Stimulated activated CD4-positive, alpha-beta T cell treated with anti-CD3 and anti-CD28 coated beads, Interleukin-15, amount 100 ng/mL, for 1 hour (primary cell): Measurements from ENCODE around the gene TOMM20L.

Experiments used
- DNase-seq, 2 donors: peaks; one replicate each; pipeline ENCODE4 v3.0.0-alpha.2; 2020; ENCODE audit warnings: low read depth in 1 of 2, low spot score in 1 of 2

Gene TOMM20L

GRCh38 chr14:58426670-58427280 lies 31.0 kb downstream of the TOMM20L start:
- DNase-seq, result peak; percentile 9 to 35

- peak; percentile 88 to 89 for DNase-seq
Measured at GRCh38 chr14:58427281-58428117, 31.8 kb downstream of the TOMM20L start, which contains the start of the genes KIAA0586 and TIMM9. Gene KIAA0586 (plus strand): TSS chr14:58427719. CDS start chr14:58428265, 546 bp downstream. Gene TIMM9 (minus strand): TSS chr14:58427531. CDS start chr14:58411945, 15,586 bp downstream.

DNA sequence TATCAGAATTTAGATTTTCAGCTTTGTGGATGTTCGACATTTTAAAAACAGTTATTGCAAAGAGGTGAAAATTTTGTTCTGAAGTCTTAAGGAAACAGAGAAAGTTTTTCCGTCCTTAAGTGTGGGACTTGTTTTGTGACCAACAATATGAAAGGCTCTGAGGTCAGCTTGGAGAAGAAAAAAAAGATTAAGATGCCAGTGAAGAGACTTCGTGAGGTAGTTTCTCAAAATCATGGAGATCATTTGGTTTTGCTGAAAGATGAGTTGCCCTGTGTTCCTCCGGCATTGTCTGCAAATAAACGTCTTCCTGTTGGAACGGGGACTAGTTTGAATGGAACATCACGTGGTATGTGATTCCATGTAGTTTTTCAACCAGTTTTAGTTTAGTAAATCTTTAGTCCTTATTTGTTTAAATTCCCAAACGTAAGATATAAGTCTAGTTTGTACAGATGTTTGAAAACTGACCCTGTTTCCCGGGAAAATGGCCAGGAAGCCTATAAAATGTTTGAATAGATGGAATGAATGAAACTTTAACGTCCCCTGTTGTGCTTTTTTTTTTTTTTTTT lies 32.5 kb downstream of the TOMM20L start:
- no peak for DNase-seq

GRCh38 chr14:58430156-58430555 lies 34.4 kb downstream of the TOMM20L start:
- DNase-seq, result no peak

- DNase-seq, result no peak
Measured at GRCh38 chr14:58439476-58439875, 43.7 kb downstream of the TOMM20L start.

DNA sequence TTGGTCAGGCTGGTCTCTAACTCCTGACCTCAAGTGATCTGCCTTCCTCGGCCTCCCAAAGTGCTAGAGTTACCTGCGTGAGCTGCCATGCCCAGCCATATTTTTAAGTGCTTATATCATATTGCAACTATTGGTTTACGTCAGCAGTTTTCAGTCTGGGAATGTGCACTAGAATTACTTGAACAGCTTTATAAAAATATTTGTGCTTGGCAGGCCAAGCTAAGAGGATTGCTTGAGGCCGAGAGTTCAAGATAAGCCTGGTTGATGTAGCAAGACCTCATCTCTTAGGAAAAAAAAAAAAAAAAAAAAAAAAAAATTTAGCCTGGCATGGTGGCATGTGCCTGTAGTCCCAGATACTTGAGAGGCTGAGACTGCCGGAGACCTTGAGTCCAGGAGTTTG lies 48.9 kb downstream of the TOMM20L start:
- DNase-seq, result no peak

DNA sequence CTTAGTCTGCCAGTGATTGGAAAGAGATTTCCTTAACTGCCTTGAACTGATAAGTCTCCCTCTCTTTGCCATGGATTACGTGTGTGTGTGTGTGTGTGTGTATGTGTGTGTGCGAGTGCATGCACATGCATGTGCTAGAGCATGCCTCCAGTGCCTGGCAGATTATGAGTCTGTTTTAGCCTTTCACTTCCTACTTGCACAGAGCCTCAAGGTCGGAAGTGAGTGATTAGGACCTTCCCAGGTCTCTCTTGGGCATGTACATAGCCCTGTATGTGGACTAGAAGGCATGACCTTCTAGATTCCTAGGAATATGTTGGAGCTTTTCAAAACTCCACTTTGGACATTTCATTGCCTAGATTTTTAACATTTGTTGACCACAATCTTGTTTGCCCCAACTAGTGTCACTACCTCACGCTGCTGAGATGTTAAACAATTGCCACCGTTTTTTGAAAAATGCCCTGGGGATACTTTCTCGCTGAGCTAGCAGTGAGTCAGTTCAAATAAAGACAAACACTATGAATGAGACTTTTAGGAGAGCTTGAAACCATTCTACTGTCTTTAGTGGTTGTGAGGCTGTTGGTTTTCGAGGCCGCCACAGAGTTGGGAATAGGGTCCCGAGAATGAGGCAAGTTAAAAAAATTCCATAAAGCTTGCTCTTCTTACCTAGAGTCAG lies 60.0 kb downstream of the TOMM20L start:
- no peak for DNase-seq
